ENCODE results near the gene NOC4L.

- TF ChIP-seq POLR2A (IDR thresholded peaks at IDR 0.05), result no peak
- no peak for TF ChIP-seq CTCF (IDR thresholded peaks at IDR 0.05)
Observed at GRCh38 chr12:132170094-132170636, 25.9 kb downstream of the NOC4L start.

All from right lobe of liver (tissue), 4 donors.